Activated CD4-positive, CD25-positive, alpha-beta regulatory T cell treated with anti-CD3 and anti-CD28 coated beads, Interleukin-2, amount 50 U/mL, for 72 hours (primary cell): ENCODE results near the gene SMIM27.
"Not testable (repeated sequence)": the region's sequence is repeated elsewhere in the genome, so short reads cannot be mapped to it uniquely, and the experiment has no call there.

Experiments
- DNase-seq: peaks from one replicate; pipeline ENCODE4 v3.0.0; 2021

The SMIM27 gene

GRCh38 chr9:32558408-32558934, 6.3 kb downstream of the SMIM27 start:
- DNase-seq: no peak

DNA sequence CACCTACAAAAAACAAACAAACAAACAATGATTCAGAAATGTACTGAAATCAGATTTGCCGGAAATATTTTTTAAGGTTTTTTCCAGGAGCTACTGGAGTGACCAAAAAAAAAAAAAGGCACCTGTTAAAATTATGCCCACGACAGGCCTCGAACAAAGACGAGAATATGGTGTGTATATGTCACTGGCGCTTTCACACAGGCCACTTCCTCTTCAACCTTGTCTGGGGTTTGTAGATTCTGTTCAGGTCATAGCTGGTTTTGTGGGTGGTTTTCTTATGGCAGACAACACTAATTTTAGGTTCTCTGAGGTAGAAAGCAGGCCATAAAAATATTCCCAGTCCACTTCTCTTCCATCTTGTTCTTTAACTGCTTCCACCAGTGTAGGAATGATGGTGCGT, 13.8 kb downstream of the SMIM27 start:
- no peak for DNase-seq

GRCh38 chr9:32566770-32567169, 14.6 kb downstream of the SMIM27 start:
- DNase-seq: no peak

DNA sequence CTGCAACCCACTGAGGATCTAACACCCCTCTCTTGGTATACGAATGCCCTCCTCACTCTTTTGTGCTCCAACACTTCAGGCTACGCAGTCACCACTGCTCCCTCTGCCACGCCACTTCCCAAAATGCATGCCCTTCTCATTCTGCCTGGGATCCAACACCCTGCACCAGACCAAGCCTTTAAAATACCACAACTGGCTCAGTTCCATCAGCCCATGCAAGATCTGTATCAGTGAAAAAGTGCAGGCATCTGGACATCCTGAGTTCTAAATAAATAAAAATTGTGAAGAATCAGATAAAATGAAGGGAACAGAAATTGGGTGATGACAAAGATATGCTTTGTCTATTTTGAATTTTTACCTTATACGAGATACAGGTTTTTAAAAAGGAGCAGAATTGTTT, 18.1 kb downstream of the SMIM27 start:
- DNase-seq: no peak

- DNase-seq: peak; percentile 53
Observed at GRCh38 chr9:32571969-32572899, 20.1 kb downstream of the SMIM27 start.

DNA sequence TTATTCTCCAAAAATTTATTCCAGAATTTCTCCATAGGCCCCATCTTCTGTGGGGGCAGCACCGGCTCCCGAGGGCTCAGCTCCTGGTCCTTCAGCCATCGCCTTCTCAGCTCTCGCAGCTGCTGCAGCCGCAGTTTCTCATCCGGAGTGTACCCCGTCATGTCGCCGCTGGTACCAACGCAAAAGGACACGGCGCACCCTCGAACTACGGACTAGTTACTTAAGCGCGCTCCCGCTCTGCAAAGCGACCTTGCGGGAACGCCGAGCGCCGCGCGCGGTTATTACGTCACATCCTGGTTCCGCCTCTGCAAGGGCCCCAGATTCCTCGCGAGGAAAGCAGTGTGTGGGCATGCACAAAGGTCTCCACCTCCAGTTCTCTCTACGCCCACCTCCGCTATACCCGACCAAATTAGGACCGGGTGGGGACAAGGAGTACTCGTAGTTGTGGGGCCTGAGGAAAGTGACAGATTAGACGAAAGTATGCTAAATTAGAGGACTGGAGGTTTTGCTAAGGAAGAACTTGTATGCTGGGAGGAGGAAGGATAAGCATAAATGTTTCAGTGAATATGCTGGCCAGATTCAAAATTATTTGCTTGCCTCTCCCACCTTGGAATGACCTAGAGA, 20.9 kb downstream of the SMIM27 start, which contains the start of gene NDUFB6:
TSS of gene NDUFB6 (minus strand) at position 260 of the 624 bp plus-strand sequence. CDS start at position 161, 99 bp downstream.
- DNase-seq: peak; percentile 92

- no peak for DNase-seq
Observed at GRCh38 chr9:32573821-32574220, 21.7 kb downstream of the SMIM27 start.

GRCh38 chr9:32574858-32575257, 22.7 kb downstream of the SMIM27 start:
- no peak for DNase-seq

DNA sequence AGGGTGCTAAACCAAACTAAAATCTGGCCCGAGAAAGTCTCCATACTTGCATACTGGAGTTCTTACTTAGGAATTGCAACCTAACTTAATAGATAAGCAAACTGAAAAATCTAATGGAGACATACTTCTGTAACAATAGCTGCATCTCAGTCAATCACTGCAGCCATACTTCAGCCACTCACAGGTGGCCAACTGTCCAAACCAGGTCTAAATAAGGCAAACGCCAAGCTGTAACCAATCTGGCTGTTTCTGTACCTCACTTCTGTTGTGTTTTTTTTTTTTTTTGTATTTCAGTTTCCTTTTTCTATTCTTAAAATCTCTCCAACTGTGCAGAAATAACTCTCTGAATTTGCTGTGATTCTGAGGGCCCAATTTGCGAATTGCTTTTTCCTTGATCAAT, 25.2 kb downstream of the SMIM27 start:
- DNase-seq: no peak

DNA sequence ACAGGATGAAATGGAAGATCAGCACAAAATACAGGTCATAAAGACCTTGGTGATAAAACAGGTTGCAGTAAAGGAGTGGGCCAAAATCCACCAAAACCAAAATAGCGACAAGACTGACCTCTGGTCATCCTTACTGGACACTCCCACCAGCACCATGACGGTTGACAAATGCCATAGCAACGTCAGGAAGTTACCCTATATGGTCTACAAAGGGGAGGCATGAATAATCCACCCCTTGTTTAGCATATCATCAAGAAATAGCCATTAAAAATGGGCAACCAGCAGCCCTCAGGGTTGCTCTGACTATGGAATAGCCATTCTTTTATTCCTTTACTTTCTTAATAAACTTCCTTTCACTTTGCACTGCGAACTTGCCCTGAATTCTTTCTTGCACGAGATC, 26.8 kb downstream of the SMIM27 start:
- DNase-seq: no peak

DNA sequence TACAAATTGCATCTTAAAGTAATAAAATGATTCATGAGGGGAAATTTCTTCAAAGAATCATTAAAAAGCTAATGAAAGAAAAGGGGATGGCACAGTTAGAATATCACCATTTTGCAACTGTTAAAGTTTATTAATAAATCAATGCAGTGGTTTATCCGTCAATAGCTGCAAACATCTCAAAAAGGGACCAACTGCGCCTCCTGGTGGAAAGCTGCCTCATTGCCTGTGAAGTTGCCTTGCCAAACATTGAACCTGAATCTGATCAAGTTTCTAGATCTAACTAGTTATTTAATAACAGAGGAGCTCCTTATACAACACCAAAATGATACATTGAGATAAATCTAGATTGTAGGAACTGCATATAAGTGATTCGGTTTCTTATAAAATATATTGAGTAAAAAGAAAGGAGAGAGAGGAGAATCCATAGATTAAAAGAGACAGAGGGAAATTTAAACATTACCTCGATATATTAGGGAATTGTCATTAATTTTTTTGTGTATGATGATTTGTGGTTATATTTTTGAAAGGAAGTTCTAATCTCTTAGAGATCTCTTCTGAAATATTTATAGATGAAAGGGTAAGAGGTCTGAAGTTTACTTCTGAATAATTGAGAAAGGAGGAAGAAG, 27.7 kb downstream of the SMIM27 start:
- DNase-seq: peak; percentile 78

DNA sequence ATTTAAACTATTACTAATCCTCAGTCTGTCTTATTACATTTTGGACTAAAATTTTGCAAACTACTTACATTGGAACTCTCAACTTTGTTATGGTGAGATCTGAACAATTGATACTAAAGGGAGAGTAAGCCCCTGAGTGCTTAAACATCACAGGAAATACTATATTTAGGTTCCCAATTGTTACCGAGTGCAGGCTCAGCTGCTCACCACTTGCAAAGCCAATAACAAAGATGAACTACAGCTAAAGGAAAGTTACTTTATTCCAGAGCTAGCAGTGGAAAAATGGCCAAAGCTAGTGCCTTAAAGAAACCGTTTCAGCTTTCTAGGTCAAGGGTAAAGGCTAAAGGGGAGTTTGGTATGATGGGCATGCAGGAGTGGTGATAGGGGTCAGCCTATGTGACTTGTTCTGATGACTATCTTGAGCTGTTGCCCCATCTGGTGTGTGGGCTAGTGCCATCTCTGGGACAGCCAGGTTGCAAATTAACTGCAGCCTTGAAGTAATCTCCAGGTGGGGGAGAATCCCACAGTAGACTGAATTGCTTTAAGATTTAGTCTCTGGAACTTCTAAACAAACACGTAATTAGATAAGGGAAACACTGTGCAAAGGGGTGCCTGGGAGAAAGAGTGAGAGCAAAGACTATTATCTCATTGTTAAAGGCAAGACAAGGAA, 28.6 kb downstream of the SMIM27 start:
- DNase-seq: no peak

DNA sequence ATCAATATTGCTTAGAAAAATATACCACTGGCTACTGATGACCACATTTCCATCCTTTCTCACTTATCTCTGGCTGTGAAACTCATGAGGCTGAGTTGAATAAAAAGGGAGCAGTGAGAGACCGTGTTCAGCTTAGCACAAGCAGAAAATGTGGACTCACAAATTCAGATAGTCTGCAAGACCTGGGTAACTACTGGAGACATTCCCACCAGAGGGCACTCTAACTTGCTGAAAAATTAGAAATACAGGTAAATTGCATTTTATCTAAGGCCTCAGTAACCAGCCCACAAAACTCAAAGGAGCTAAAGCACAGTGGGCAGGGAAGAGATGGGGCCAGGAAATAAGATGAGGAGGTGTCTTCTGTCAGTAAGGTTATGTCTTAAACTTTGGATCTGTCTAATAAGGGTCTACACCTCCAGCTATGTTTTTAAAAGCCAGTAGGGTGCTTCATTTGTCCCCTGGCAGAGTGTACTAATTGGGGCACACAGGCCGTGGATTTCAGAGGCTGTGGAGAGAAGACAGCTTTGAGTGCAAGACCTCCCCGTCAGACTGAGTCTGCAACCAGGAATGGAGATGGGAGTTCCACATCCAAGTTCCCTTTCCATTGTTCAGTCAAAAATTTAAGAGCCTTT, 29.5 kb downstream of the SMIM27 start:
- DNase-seq: no peak

DNA sequence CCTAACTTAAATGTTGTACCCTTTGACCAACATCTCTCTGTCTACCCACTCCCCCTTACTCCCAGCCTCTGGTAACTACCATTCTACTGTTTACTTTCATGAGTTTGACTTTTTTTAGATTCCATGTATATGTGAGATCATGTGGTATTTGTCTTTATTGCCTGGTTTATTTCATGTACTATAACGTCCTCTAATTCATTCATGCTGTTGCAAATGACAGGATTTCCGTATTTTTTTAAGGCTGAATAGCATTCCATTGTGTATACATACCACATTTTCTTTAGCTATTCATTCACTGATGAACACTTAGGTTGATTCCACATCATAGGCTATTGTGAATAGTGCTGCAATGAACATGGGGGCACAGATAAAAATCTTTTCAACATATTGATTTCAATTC, 32.7 kb downstream of the SMIM27 start:
- no peak for DNase-seq

- DNase-seq: no peak
Observed at GRCh38 chr9:32587901-32588300, 35.8 kb downstream of the SMIM27 start.

- no peak for DNase-seq
Observed at GRCh38 chr9:32589083-32589723, 37.1 kb downstream of the SMIM27 start.

- no peak for DNase-seq
Observed at GRCh38 chr9:32590476-32590875, 38.3 kb downstream of the SMIM27 start.

DNA sequence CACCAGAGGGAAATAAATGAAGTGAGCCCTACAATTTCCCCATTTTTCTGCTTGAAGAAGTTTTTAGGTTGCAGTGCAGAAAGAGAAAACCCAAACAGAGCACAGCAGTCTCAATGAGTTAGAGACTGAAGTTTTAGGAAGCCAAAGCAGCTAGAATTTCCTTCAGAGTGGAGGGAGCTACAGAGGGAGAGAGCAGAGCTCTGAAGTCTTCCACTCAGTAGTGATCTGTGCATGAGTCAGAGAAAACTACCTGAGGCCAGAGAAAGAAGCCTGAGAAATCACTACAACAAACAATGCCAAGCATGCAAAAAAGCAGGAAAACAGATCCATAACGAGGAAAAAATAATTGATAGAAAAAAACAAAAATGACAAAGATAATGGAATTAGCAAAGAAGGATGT, 38.8 kb downstream of the SMIM27 start:
- DNase-seq: no peak

DNA sequence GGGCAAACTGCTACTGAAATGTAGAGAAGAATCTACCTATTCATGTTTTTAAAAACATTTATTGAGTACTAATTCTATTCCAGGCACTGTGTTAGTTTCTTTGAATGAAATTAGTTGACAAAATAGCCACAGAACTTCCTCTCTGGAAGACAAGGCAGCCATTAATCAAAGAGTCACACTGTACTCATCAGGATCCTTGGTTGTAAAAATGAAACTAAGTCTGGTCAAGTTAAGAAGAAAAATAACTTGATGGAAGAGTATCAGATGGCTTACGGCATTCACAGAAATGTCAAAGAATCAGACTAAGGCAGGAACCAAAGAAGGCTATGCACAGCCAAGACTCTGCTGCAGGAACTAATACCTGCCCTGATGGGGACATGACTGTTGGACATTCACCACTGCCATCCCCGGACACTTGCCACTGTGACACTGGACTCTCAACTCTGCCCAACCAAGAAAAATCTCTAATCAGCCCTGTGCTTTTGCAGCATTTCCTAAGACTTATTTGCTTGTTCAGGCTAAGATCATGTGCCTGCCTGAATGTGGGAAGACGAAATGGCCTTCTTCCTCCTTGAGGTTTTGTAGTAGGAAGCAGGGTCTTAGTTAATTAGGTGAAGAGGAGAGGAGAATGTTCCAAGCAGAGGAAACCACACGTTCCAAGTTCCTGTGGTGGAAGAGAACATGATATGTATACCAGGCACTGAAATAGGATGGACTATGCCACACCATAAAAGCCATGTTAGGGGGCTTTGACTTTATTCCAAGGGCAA, 44.2 kb downstream of the SMIM27 start:
- no peak for DNase-seq

DNA sequence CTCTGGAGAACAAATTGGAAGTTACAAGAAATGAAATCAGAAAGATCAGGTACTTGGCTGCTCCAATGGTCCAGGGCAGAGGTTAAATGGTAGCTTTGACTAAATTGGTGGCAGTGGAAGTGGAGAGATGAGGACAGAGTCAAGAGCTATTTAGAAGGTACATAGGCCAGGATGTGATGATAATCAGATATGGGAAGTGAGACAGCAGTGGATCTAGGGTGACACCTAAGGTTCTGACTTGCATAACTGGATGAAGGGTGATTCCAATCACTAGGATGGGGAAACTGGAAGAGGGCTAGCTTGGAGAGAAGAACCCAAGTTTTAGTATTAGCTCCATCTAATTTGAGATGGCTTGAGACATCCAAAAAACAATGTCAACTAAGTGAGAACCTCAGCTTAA, 44.8 kb downstream of the SMIM27 start:
- DNase-seq: no peak

DNA sequence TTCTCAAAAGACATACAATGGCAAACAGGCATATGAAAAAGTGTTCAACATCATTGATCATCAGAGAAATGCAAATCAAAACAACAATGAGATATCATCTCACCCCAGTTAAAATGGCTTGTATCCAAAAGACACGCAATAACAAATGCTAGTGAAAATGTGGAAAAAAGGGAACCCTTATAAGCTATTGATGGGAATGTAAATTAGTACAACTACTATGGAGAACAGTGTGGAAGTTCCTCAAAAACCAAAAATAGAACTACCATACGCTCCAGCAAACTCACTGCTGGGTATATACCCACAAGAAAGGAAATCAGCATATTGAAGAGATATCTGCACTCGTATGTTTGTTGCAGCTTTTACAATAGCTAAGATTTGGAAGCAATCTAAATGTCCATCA, 46.9 kb downstream of the SMIM27 start:
- DNase-seq: not testable (repeated sequence)
